Measurements from ENCODE around the gene PET100. TPM values are rescaled to one million over a fixed set of nuclear protein-coding genes. Genes with fewer than 3 reads are reported as not detected.

The PET100 gene
- total and polyA plus RNA-seq, 11 donors = 22.3 to 405 (median 136) TPM

DNA sequence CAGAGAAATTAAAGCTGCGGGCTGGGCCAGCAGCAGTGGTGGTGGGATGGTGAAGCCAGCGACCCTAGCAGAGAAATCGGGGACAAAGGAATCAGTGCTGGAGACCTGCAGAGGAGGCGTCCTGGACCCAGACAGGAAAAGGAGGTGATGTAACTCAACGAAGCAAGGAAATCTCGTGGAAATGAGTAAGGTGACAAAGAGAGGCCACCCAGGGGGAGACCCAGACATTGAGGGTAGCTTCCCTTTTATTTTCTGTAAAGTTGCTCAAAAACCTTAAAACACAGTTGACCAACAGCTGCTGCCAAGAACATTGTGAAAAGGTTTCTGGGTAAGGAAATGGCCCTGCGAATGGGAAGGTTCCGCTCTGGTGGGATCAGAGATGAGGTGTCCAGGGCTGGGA is 26.0 kb downstream of the PET100 start:
- intact Hi-C loops (cut with DNase I) = loop anchor here in 3 of 10 donors (10.0 kb wide), 3 partner anchors 139 to 249 kb away; partner anchors contain the start of gene MAP2K7 (in 1 of the 3)
- no peak for TF ChIP-seq POLR2A (IDR thresholded peaks at IDR 0.05)
- TF ChIP-seq, protein P1, sequence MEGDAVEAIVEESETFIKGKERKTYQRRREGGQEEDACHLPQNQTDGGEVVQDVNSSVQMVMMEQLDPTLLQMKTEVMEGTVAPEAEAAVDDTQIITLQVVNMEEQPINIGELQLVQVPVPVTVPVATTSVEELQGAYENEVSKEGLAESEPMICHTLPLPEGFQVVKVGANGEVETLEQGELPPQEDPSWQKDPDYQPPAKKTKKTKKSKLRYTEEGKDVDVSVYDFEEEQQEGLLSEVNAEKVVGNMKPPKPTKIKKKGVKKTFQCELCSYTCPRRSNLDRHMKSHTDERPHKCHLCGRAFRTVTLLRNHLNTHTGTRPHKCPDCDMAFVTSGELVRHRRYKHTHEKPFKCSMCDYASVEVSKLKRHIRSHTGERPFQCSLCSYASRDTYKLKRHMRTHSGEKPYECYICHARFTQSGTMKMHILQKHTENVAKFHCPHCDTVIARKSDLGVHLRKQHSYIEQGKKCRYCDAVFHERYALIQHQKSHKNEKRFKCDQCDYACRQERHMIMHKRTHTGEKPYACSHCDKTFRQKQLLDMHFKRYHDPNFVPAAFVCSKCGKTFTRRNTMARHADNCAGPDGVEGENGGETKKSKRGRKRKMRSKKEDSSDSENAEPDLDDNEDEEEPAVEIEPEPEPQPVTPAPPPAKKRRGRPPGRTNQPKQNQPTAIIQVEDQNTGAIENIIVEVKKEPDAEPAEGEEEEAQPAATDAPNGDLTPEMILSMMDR (IDR thresholded peaks at IDR 0.05) = no peak
- DNase-seq (no peak), ATAC-seq (no peak)
- 54 to 61% (median 58%) methylated on average over 8 of the region's 8 CpGs for WGBS, 4 donors
- no peaks in the 10 kb centered on the region for H3K36me3 ChIP-seq
- peaks cover 0 to 6% (median 0%) of the 10 kb centered on the region in 9 donors for H3K27me3 ChIP-seq
- peaks cover 0 to 33% (median 0%) of the 10 kb centered on the region in 12 donors for H3K4me1 ChIP-seq
- H3K4me3 ChIP-seq = no peak overlapping the region
- no peak overlapping the region for H3K27ac ChIP-seq
- H3K9me3 ChIP-seq = no peaks in the 10 kb centered on the region

DNA sequence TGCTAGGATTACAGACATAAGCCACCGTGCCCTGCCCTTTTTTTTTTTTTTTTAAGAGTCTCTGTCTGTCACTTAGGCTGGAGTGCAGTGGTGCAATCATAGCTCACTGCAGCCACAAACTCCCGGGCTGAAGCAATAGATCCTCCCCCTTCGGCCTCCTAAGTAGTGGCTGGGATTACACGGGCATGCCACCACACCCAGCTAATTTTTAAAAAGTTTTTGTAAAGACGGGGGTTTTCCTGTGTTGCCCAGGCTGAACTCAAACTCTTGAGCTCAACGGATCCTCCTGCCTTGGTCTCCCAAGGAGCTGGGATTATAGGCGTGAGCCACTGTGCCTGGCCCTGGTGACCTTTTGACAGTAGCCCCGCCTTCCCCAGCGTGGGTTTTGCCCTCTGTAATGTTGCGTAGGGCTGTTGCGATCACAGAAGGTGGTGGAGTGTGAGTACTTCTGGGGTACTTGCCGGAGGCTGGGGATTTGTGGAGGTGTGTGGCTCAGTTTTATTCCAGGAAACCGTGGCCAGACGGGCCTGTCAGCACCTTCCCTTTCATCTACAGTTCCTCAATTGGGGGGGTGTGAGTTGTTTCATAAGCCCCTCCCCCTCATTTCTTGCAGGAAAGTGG is 27.6 kb downstream of the PET100 start:
- Histone ChIP-seq H3K27me3 (peaks cover 0 to 13% (median 0%) of the 10 kb centered on the region in 9 donors), H3K27ac (peak overlapping the region in 1 of 12 donors; percentile 56), H3K4me1 (peaks cover 0 to 31% (median 0%) of the 10 kb centered on the region in 12 donors), H3K9me3 (no peaks in the 10 kb centered on the region), H3K36me3 (no peaks in the 10 kb centered on the region), H3K4me3 (no peak overlapping the region)
- TF ChIP-seq, protein P1 (IDR thresholded peaks at IDR 0.05) = no peak
- no peak for TF ChIP-seq POLR2A (IDR thresholded peaks at IDR 0.05)
- peak in 2 of 4 donors; percentile 46 to 70 for ATAC-seq
- intact Hi-C loops (cut with DNase I) = loop anchor here in 3 of 10 donors (10.0 kb wide), 3 partner anchors 138 to 248 kb away; partner anchors contain the start of gene MAP2K7 (in 1 of the 3)
- DNase-seq = no peak
- WGBS, 4 donors = 37 to 43% (median 39%) methylated on average over 11 to 14 of the region's 14 CpGs

DNA sequence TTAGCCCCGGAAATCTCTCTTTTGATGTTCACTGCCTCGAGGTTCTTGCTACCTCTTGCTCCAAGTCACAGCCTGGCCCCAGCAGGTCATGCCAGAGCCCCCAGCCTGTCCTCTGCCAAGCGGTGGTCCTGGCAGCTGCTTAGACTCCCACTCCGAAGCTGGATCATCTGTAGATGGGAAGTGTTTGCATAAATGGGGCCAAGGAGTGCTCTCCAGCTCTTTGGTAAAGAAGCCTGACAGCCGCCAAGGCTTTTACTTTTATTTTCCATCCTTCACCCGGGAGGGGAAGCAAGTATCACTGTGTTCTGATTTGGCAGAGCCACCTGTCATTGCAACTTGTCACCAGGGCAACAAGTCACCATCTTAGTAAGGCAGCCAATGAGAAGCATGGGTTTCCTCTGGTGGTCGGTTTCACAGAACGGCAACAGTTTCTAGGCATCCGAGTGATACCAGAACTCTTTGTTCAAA is 28.7 kb downstream of the PET100 start:
- no peaks in the 10 kb centered on the region for H3K36me3 ChIP-seq
- H3K9me3 ChIP-seq = no peaks in the 10 kb centered on the region
- H3K4me3 ChIP-seq = peak overlapping the region in 1 of 12 donors; percentile 5
- no peak for ATAC-seq
- intact Hi-C loops (cut with DNase I) = loop anchor here in 3 of 10 donors (10.0 kb wide), 3 partner anchors 137 to 247 kb away; partner anchors contain the start of gene MAP2K7 (in 1 of the 3)
- peak overlapping the region in 1 of 12 donors; percentile 56 for H3K27ac ChIP-seq
- peaks cover 0 to 27% (median 0%) of the 10 kb centered on the region in 12 donors for H3K4me1 ChIP-seq
- peaks cover 0 to 22% (median 0%) of the 10 kb centered on the region in 9 donors for H3K27me3 ChIP-seq
- DNase-seq = no peak
- WGBS, 4 donors = 33 to 40% (median 35%) methylated on average over 9 of the region's 9 CpGs
- no peak for TF ChIP-seq POLR2A (IDR thresholded peaks at IDR 0.05)
- TF ChIP-seq, protein P1 (IDR thresholded peaks at IDR 0.05) = no peak

DNA sequence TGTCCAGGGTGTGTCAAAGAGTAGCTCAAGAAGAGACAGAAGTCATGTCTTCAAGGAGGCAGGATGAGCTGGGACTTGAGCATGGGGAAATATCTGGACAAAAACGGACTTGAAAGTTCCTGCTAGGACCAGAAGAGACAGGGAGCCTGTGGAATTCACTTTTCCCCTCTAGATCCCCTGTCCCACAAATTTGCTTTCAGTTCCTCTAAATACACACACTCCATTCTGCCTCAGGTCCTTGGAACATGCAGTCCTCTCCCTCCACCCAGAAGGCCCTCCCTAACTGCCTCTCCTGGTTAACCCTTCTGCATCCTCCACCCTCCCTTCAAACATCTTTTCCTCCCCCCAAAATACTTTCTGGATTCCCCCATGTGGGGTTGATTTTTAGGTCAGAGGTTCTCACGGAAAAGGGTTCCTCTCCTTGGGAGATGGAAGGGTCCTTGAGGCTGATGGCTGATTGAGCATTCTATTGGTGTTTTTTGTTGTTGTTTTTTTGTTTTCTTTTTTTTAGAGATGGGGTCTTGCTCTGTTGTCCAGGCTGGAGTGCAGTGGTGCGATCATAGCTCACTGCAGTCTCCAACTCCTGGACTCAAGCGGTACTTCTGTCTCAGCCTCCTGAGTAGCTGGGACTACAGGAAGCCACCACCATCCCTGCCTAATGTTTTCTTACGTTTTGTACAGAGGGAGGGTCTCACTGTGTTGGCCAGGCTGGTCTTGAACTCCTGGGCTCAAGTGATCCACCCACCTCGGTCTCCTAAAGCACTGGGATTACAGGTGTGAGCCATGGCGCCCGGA is 32.3 kb downstream of the PET100 start:
- DNase-seq (no peak), ATAC-seq (no peak)
- Histone ChIP-seq H3K27ac (no peak overlapping the region), H3K27me3 (peaks cover 0 to 26% (median 0%) of the 10 kb centered on the region in 9 donors), H3K4me1 (peaks cover 0 to 16% (median 0%) of the 10 kb centered on the region in 12 donors), H3K4me3 (no peak overlapping the region), H3K36me3 (no peaks in the 10 kb centered on the region), H3K9me3 (no peaks in the 10 kb centered on the region)
- TF ChIP-seq, protein P1 (IDR thresholded peaks at IDR 0.05) = no peak
- no peak for TF ChIP-seq POLR2A (IDR thresholded peaks at IDR 0.05)
- WGBS, 4 donors = 69 to 81% (median 79%) methylated on average over 8 of the region's 8 CpGs
- intact Hi-C loops (cut with DNase I) = loop anchor here in 1 of 10 donors (10.0 kb wide), 1 partner anchor 97 kb away; no protein-coding TSS in a partner anchor

Measured in heart left ventricle (tissue), 16 donors.